Measurements from ENCODE around the gene UTP15.
A peak's percentile ranks its signal among the peaks of the same experiment; 100 is the strongest.

Gene UTP15

DNA sequence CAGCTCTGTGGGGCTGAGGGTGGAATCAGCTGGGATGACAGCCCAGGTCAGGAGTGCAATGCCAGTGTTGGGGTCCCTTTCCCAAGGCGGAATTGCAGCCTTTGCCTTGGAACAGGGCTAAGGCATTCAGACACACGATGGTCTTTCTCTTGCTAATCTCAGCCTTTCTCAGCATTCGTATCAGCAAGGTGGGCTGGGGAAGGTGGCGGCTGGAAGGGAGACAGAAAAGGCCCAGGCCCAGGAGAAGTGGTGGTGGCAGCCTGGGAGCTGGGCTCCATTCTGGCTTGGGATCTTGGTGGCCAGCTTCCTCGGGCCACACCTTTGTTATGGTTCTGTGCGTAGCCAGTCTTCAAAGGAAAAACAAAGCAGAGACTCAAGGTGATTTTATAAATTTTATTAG is 59.3 kb downstream of the UTP15 start:
- DNase-seq = no peak

GRCh38 chr5:73625372-73625943 is 59.9 kb downstream of the UTP15 start:
- no peak for DNase-seq

- peak; percentile 19 for DNase-seq
Observed at GRCh38 chr5:73625944-73626811, 60.6 kb downstream of the UTP15 start, which contains the start of gene ARHGEF28. TSS of gene ARHGEF28 (plus strand) at chr5:73626196. CDS start at chr5:73684852, 58,656 bp downstream.

GRCh38 chr5:73626814-73627313 is 61.3 kb downstream of the UTP15 start:
- DNase-seq = no peak

GRCh38 chr5:73629456-73629855 is 63.9 kb downstream of the UTP15 start:
- no peak for DNase-seq

DNA sequence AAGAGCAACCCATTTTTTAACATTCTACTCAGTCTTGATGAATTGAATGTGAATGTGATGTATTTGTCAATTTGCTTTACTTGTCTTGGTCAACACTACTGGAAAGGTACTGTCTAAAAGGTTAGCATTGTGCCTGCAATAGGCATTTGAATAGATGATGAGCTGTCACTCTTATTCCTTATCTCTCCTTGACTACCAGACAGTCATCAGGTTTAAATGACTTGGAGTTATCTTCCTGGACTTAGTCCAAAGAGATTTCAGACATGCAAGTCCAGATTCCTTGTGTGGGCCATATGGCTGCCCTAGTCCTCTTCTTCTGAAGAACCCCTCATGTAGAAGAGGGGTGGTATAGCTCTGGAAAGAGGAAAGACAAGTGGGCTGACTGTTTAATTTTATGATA is 65.2 kb downstream of the UTP15 start:
- DNase-seq = no peak

DNA sequence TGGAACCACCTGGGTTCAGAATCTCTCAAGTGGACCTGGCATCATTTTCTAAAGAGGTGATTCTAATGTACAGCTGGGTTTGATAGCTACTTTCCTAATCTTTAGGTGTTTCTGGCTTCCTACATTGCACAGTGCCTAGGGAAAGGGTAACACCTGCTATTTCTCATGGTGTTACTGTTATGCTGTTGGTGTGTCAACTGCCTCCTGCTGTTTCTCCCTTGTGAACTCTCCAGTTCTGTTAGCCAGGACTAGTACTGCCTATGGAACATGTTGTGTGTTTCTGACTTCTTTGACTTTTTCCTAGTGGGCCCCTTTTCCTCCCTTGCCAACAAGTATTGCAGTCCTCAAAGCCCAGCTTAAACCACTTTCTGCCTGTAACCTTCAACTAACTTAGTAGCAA is 66.0 kb downstream of the UTP15 start:
- no peak for DNase-seq
